HS-27A (cell line): ENCODE measurements around the gene MRPL4.
"Not testable (repeated sequence)": the region's sequence is repeated elsewhere in the genome, so short reads cannot be mapped to it uniquely, and the experiment has no call there.

ENCODE experiments used
- DNase-seq: peaks from one replicate; pipeline ENCODE4 v3.0.0-alpha.2; 2012; ENCODE audit warnings: low read depth, missing footprints

MRPL4 gene

DNA sequence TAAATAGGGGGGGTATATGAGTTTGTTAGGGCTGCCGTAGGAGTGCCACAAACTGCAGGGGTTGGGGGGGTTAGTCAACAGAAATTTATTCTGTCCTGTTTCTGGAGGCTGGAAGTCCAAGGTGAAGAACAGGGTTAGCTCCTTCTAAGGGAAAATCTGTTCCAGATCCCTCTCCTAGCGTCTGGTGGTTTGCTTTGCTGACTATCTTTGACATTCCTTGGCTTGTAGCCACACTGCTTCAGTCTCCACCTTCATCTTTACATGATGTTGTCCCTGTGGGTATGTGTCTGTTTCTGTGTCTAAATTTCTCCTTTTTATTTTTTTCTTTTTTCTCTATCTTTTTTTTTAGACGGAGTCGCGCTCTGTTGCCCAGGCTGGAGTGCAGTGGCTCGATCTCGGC lies 10.8 kb downstream of the MRPL4 start:
- no peak for DNase-seq

DNA sequence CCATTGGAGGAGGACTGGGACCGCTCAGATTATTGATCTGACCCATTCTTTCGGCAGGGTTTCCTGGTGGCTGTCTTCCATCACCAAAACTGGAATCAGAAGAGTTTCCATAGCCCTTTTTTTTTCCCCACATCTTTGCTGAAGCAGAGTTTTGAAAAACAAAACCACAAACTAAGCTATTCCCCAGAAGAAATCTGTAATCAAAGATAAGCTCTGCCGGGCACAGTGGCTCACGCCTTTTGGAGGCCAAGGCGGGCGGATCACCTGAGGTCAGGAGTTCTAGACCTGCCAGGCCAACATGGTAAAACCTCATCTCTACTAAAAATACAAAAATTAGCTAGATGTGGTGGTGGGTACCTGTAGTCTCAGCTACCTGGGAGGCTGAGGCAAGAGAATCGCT lies 14.7 kb downstream of the MRPL4 start:
- no peak for DNase-seq

- DNase-seq, result no peak
Measured at GRCh38 chr19:10268071-10268470, 16.1 kb downstream of the MRPL4 start.

- DNase-seq, result no peak
Measured at GRCh38 chr19:10269333-10270179, 17.5 kb downstream of the MRPL4 start.

DNA sequence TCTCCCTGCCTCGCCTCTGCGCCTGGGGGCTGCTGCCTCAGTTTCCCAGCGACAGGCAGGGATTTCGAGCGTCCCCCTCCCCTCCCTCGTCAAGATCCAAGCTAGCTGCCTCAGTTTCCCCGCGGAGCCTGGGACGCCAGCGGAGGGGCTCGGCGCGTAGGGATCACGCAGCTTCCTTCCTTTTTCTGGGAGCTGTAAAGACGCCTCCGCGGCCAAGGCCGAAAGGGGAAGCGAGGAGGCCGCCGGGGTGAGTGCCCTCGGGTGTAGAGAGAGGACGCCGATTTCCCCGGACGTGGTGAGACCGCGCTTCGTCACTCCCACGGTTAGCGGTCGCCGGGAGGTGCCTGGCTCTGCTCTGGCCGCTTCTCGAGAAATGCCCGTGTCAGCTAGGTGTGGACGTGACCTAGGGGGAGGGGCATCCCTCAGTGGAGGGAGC lies 18.2 kb downstream of the MRPL4 start:
- DNase-seq, result no peak

- DNase-seq, result no peak
Measured at GRCh38 chr19:10270616-10271394, 18.8 kb downstream of the MRPL4 start, which contains the start of gene ICAM1. Gene ICAM1 (plus strand): TSS chr19:10271120. CDS start chr19:10271160, 40 bp downstream.

- no peak for DNase-seq
Measured at GRCh38 chr19:10271543-10272086, 19.6 kb downstream of the MRPL4 start.

GRCh38 chr19:10274589-10274988 lies 22.6 kb downstream of the MRPL4 start:
- DNase-seq, result no peak

DNA sequence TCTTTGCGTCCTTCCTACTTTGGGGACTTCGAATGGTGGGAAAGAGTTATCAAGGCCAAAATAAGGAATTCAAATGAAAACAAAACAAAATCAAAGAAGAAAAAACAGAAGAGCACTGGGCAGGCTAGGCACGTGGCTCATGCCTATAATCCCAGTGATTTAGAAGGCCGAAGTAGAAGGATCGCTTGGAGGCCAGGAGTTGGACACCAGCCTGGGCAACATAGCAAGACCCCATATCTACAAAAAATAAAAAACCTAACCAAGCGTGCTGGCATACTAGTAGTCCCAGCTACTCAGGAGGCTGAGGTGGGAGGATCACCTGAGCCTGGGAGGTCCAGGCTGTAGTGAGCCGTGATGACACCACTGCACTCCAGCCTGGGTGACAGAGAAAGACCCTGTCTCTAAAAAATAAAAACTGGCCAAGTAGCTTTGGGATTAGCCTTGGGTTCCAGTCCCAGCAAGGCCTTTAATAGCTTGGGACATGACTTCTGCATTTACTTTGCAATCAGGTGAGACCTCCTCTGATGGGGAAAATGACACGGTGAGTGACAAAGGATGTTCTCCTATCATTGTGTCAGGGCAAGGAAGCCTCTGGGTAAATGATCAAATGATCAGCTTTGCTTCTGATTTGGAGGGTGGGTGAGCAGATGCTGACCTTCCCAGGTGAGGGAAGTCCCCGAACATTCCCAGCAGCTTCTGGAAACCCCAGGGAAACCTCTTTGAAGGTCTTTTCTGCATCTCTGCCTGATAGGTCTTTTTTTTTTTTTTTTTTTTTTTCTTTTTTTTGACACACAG lies 26.0 kb downstream of the MRPL4 start:
- DNase-seq, result no peak

DNA sequence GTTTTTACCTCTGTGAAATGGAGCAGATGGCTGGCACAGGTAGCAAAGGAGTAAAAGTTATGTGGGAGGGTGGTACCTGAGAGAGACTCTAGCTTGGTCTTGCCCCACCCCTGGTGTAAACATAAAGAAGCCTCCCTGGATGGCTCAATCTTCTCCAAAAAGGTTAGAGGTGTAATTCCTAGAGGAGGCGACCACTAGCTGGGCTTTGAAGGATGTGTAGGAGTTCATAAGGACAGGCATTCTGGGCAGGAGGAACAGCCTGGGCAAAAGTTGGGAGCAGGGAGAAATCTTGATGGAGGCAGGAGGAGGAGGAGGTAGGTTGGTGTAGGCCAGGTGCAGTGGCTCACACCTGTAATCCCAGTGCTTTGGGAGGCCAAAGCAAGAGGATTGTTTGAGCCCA lies 26.9 kb downstream of the MRPL4 start:
- DNase-seq, result no peak

DNA sequence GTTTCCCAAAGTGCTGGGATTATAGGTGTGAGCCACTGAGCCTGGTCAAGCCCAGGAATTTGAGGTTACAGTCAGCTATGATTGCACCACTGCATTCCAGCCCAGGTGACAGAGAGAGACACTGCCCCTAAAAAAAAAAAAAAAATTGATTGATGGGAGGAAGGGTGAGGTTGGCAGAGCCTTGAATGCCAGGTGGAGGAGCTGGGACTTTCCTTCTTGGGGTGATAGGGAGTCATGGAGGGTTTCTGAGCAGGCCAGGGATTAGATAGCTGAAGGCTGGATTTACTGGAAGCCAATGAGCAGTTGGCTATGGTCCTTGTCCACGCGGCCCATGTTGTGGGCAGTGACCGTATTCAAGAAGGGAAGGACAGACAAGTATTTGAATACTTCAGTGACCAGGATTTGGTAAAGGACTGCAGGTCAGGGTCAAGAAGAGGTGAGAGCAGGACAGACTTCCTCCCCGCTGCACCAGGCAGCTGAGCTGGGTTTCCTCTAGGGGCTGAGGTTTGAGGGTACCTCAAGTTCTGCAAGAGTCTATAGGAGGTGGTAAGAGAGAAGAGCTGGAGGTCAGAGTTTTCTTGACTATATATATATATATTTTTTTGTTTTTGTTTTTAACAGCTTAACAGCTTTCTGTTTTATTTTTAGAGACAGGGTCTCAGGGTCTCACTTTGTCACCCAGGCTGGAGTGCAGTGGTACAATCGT lies 27.9 kb downstream of the MRPL4 start:
- DNase-seq, result no peak

GRCh38 chr19:10282043-10282442 lies 30.0 kb downstream of the MRPL4 start:
- DNase-seq, result not testable (repeated sequence)

DNA sequence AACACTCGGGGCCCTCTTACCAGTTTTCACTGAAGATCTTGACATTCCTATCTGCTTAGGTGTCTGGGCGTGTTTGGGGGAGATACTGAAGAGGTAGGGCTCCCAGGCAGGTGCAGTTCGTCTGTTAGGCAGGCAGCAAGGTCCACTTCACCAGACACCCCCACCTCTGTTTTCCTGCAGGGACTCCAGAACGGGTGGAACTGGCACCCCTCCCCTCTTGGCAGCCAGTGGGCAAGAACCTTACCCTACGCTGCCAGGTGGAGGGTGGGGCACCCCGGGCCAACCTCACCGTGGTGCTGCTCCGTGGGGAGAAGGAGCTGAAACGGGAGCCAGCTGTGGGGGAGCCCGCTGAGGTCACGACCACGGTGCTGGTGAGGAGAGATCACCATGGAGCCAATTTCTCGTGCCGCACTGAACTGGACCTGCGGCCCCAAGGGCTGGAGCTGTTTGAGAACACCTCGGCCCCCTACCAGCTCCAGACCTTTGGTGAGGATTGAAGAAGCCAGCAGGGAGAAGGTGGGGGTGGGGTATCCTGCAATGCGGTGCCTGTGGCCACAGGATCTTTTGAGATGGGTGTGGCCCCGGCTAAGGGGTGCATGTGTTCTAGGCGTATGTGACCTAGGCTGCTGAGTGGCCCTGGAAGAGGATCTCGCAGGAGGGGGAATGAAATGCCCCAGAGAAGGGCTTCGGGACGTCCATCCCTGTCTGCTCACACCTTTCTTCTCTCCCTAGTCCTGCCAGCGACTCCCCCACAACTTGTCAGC lies 31.5 kb downstream of the MRPL4 start:
- no peak for DNase-seq

DNA sequence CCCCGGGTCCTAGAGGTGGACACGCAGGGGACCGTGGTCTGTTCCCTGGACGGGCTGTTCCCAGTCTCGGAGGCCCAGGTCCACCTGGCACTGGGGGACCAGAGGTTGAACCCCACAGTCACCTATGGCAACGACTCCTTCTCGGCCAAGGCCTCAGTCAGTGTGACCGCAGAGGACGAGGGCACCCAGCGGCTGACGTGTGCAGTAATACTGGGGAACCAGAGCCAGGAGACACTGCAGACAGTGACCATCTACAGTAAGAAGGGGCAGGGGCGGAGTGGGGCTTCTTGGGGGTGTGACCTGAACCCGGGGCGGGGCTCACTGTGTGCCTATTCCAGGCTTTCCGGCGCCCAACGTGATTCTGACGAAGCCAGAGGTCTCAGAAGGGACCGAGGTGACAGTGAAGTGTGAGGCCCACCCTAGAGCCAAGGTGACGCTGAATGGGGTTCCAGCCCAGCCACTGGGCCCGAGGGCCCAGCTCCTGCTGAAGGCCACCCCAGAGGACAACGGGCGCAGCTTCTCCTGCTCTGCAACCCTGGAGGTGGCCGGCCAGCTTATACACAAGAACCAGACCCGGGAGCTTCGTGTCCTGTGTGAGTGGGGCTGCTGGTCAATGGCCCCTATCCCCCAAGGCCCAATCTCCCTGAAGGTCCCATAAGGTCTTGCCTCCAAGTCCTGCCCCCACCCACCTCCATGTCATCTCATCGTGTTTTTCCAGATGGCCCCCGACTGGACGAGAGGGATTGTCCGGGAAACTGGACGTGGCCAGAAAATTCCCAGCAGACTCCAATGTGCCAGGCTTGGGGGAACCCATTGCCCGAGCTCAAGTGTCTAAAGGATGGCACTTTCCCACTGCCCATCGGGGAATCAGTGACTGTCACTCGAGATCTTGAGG lies 32.3 kb downstream of the MRPL4 start:
- DNase-seq, result no peak

DNA sequence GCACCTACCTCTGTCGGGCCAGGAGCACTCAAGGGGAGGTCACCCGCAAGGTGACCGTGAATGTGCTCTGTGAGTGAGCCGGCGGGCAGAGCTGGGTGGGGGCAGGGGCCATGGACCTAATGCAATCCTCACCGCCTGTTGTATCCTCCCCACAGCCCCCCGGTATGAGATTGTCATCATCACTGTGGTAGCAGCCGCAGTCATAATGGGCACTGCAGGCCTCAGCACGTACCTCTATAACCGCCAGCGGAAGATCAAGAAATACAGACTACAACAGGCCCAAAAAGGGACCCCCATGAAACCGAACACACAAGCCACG lies 32.9 kb downstream of the MRPL4 start:
- DNase-seq, result no peak

DNA sequence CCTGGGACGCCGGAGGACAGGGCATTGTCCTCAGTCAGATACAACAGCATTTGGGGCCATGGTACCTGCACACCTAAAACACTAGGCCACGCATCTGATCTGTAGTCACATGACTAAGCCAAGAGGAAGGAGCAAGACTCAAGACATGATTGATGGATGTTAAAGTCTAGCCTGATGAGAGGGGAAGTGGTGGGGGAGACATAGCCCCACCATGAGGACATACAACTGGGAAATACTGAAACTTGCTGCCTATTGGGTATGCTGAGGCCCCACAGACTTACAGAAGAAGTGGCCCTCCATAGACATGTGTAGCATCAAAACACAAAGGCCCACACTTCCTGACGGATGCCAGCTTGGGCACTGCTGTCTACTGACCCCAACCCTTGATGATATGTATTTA lies 33.4 kb downstream of the MRPL4 start:
- DNase-seq, result no peak

- no peak for DNase-seq
Measured at GRCh38 chr19:10286803-10287737, 35.1 kb downstream of the MRPL4 start, which contains the start of gene ICAM4. Gene ICAM4 (plus strand): TSS chr19:10286955. CDS start chr19:10287013, 58 bp downstream.

GRCh38 chr19:10288662-10289166 lies 36.7 kb downstream of the MRPL4 start:
- DNase-seq, result peak; percentile 66
